Measurements from ENCODE around the gene RHOU.

GRCh38 chr1:228785366-228786330 is 50.4 kb downstream of the RHOU start:
- no peak for TF ChIP-seq GATA2 (IDR thresholded peaks at IDR 0.05; ENCODE audit: low read depth, low read length)
- TF ChIP-seq GATA3 (IDR thresholded peaks at IDR 0.05; ENCODE audit: low read depth, low read length) = no peak

Data from SH-SY5Y (cell line).